ENCODE results near the gene SLC43A3. TPM values are rescaled to one million over a fixed set of nuclear protein-coding genes. Genes with fewer than 3 reads are reported as not detected.
A peak's percentile ranks its signal among the peaks of the same experiment; 100 is the strongest.
"Not testable (repeated sequence)": the region's sequence is repeated elsewhere in the genome, so short reads cannot be mapped to it uniquely, and the experiment has no call there.

Gene SLC43A3
- total and polyA plus RNA-seq, 5 experiments from 2014 or later = 11.4 to 17.4 (median 13.7) TPM

- POLR2A ChIA-PET = interaction anchor here (0.8 to 1.5 kb wide), 8 partner anchors 17 to 113 kb away, joined by 3 to 8 read pairs (median 5); no protein-coding TSS in a partner anchor
- H3K9me3 Mint-ChIP-seq = no peaks in the 10 kb centered on the region
- ATAC-seq = no peak
- no peak overlapping the region for H3K27ac Mint-ChIP-seq
- DNase-seq = peak in 1 of 10 donors; percentile 14
- H3K36me3 Mint-ChIP-seq = no peaks in the 10 kb centered on the region
- peaks cover 17 to 36% (median 34%) of the 10 kb centered on the region in 4 donors for H3K4me1 Mint-ChIP-seq
- peaks cover 19 to 35% (median 23%) of the 10 kb centered on the region in 5 donors for H3K27me3 Mint-ChIP-seq
- peak overlapping the region; percentile 59 to 87 (median 79) for H3K4me3 Mint-ChIP-seq
Measured at GRCh38 chr11:57458060-57458409, 31.1 kb upstream of the SLC43A3 start.

- peak overlapping the region in 3 of 10 donors; percentile 20 to 86 (median 32) for H3K27ac Mint-ChIP-seq
- no peaks in the 10 kb centered on the region for H3K36me3 Mint-ChIP-seq
- POLR2A ChIA-PET = interaction anchor here (0.8 to 1.5 kb wide), 7 partner anchors 17 to 112 kb away, joined by 3 to 8 read pairs (median 5); no protein-coding TSS in a partner anchor
- H3K27me3 Mint-ChIP-seq = peaks cover 19 to 35% (median 22%) of the 10 kb centered on the region in 5 donors
- H3K9me3 Mint-ChIP-seq = no peaks in the 10 kb centered on the region
- H3K4me3 Mint-ChIP-seq = peak overlapping the region; percentile 59 to 87 (median 79)
- ATAC-seq = peak; percentile 23 to 24
- peak in 1 of 10 donors; percentile 17 for DNase-seq
- H3K4me1 Mint-ChIP-seq = peaks cover 17 to 32% (median 32%) of the 10 kb centered on the region in 4 donors
Measured at GRCh38 chr11:57457643-57458023, 30.7 kb upstream of the SLC43A3 start.

- H3K9me3 Mint-ChIP-seq = no peaks in the 10 kb centered on the region
- peak overlapping the region; percentile 59 to 87 (median 79) for H3K4me3 Mint-ChIP-seq
- H3K27ac Mint-ChIP-seq = peak overlapping the region in 3 of 10 donors; percentile 20 to 86 (median 32)
- POLR2A ChIA-PET = interaction anchor here (0.8 to 1.5 kb wide), 7 partner anchors 18 to 122 kb away, joined by 3 to 8 read pairs (median 3); partner anchors contain the start of gene SSRP1
- ATAC-seq = peak; percentile 42 to 48
- H3K4me1 Mint-ChIP-seq = peaks cover 17 to 30% (median 29%) of the 10 kb centered on the region in 4 donors
- peaks cover 19 to 35% (median 21%) of the 10 kb centered on the region in 5 donors for H3K27me3 Mint-ChIP-seq
- no peaks in the 10 kb centered on the region for H3K36me3 Mint-ChIP-seq
- DNase-seq = peak; percentile 51 to 81 (median 69)
Measured at GRCh38 chr11:57456960-57457642, 30.2 kb upstream of the SLC43A3 start.

- H3K36me3 Mint-ChIP-seq = no peaks in the 10 kb centered on the region
- H3K4me1 Mint-ChIP-seq = peaks cover 4 to 14% (median 13%) of the 10 kb centered on the region in 4 donors
- no peak for DNase-seq
- H3K27ac Mint-ChIP-seq = no peak overlapping the region
- H3K4me3 Mint-ChIP-seq = no peak overlapping the region
- H3K27me3 Mint-ChIP-seq = peaks cover 7 to 19% (median 15%) of the 10 kb centered on the region in 5 donors
- ATAC-seq = no peak
- H3K9me3 Mint-ChIP-seq = no peaks in the 10 kb centered on the region
- POLR2A ChIA-PET = no interaction called here
Measured at GRCh38 chr11:57453543-57454177, 26.7 kb upstream of the SLC43A3 start.

GRCh38 chr11:57446055-57446454, 19.1 kb upstream of the SLC43A3 start:
- POLR2A ChIA-PET = no interaction called here
- no peaks in the 10 kb centered on the region for H3K36me3 Mint-ChIP-seq

GRCh38 chr11:57445122-57445394, 18.1 kb upstream of the SLC43A3 start:
- H3K27ac Mint-ChIP-seq, DNase-seq, ATAC-seq, POLR2A ChIA-PET, H3K9me3 Mint-ChIP-seq, H3K4me1 Mint-ChIP-seq, H3K4me3 Mint-ChIP-seq, H3K36me3 Mint-ChIP-seq: not testable (repeated sequence)
- peaks cover 3 to 20% (median 12%) of the 10 kb centered on the region in 5 donors for H3K27me3 Mint-ChIP-seq

More at GRCh38 chr11:57446055-57446454, 19.1 kb upstream of the SLC43A3 start:
- Mint-ChIP-seq H3K27me3 (peaks cover 3 to 20% (median 12%) of the 10 kb centered on the region in 5 donors), H3K9me3 (no peaks in the 10 kb centered on the region), H3K27ac (no peak overlapping the region), H3K4me3 (no peak overlapping the region), H3K4me1 (no peaks in the 10 kb centered on the region)
- no peak for ATAC-seq
- DNase-seq = no peak

GRCh38 chr11:57444362-57445121, 17.6 kb upstream of the SLC43A3 start:
- POLR2A ChIA-PET = no interaction called here
- Mint-ChIP-seq H3K27me3 (peaks cover 3 to 20% (median 12%) of the 10 kb centered on the region in 5 donors), H3K4me3 (no peak overlapping the region), H3K4me1 (no peaks in the 10 kb centered on the region), H3K36me3 (no peaks in the 10 kb centered on the region), H3K9me3 (no peaks in the 10 kb centered on the region), H3K27ac (no peak overlapping the region)
- ATAC-seq (no peak), DNase-seq (no peak)

- POLR2A ChIA-PET = interaction anchor here (1.5 kb wide), 1 partner anchor 17 kb away, joined by 5 read pairs; no protein-coding TSS in a partner anchor
- DNase-seq (no peak), ATAC-seq (no peak)
- H3K9me3 Mint-ChIP-seq = no peaks in the 10 kb centered on the region
- no peaks in the 10 kb centered on the region for H3K4me1 Mint-ChIP-seq
- H3K27me3 Mint-ChIP-seq = peaks cover 0 to 9% (median 7%) of the 10 kb centered on the region in 5 donors
- peak overlapping the region in 1 of 10 donors; percentile 2 for H3K27ac Mint-ChIP-seq
- no peaks in the 10 kb centered on the region for H3K36me3 Mint-ChIP-seq
- H3K4me3 Mint-ChIP-seq = no peak overlapping the region
Measured at GRCh38 chr11:57440744-57441414, 14.0 kb upstream of the SLC43A3 start.

- Mint-ChIP-seq H3K27me3 (peaks cover 0 to 4% (median 4%) of the 10 kb centered on the region in 5 donors), H3K4me3 (no peak overlapping the region), H3K4me1 (peaks cover 0 to 2% (median 0%) of the 10 kb centered on the region in 4 donors), H3K36me3 (no peaks in the 10 kb centered on the region), H3K27ac (peak overlapping the region in 1 of 10 donors; percentile 71), H3K9me3 (no peaks in the 10 kb centered on the region)
- no peak for ATAC-seq
- POLR2A ChIA-PET = interaction anchor here (1.5 kb wide), 1 partner anchor 18 kb away, joined by 5 read pairs; no protein-coding TSS in a partner anchor
- DNase-seq = no peak
Measured at GRCh38 chr11:57439786-57440185, 12.9 kb upstream of the SLC43A3 start.

GRCh38 chr11:57438345-57439285, 11.7 kb upstream of the SLC43A3 start:
- peak overlapping the region in 1 of 10 donors; percentile 48 for H3K27ac Mint-ChIP-seq
- no peak overlapping the region for H3K4me3 Mint-ChIP-seq

GRCh38 chr11:57436031-57436430, 9.1 kb upstream of the SLC43A3 start:
- Mint-ChIP-seq H3K27me3 (no peaks in the 10 kb centered on the region), H3K4me3 (no peak overlapping the region), H3K27ac (no peak overlapping the region), H3K36me3 (no peaks in the 10 kb centered on the region), H3K4me1 (peaks cover 0 to 5% (median under 1%) of the 10 kb centered on the region in 4 donors), H3K9me3 (no peaks in the 10 kb centered on the region)
- POLR2A ChIA-PET = no interaction called here
- ATAC-seq (no peak), DNase-seq (no peak)

More at GRCh38 chr11:57438345-57439285, 11.7 kb upstream of the SLC43A3 start:
- peaks cover 0 to 2% (median 0%) of the 10 kb centered on the region in 4 donors for H3K4me1 Mint-ChIP-seq
- no peaks in the 10 kb centered on the region for H3K27me3 Mint-ChIP-seq
- no peak for DNase-seq
- no peaks in the 10 kb centered on the region for H3K9me3 Mint-ChIP-seq
- POLR2A ChIA-PET = no interaction called here
- H3K36me3 Mint-ChIP-seq = no peaks in the 10 kb centered on the region
- ATAC-seq = no peak

Measured in naive thymus-derived CD8-positive, alpha-beta T cell (primary cell).